VCaP (cell line): ENCODE results near the gene ZSCAN5C.

Experiments
- H3K27ac ChIP-seq: fragments of 450-650 bp; 2 replicates; pipeline ENCODE4 v1.5.1; 2017
- TF ChIP-seq, protein P1 (sequence below): fragments of 450-650 bp; conservative IDR thresholded peaks from 2 replicates; pipeline ENCODE4 v1.5.1; 2017; ENCODE audit warnings: mild to moderate bottlenecking, moderate library complexity

Gene ZSCAN5C

DNA sequence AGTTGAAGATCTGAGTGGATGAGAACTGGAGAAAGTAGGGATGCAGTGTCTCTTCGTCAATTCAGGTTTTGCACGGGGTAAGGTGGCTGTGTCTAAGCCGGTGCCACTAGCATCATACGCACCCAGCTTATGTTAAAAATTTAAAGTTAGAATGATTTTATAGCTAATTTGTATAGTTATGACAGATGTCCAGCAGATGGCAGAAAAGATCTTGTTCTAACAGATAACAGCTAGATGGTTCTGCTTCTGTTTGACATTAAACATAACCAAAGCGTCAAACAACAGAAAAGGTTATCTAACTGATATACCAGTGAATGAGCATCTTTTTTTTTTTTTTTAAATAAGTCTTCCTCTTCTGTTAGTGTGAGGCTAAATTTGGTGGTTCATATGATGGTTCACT, 51.7 kb downstream of the ZSCAN5C start:
- H3K27ac ChIP-seq: no peak overlapping the region
- TF ChIP-seq, protein P1, sequence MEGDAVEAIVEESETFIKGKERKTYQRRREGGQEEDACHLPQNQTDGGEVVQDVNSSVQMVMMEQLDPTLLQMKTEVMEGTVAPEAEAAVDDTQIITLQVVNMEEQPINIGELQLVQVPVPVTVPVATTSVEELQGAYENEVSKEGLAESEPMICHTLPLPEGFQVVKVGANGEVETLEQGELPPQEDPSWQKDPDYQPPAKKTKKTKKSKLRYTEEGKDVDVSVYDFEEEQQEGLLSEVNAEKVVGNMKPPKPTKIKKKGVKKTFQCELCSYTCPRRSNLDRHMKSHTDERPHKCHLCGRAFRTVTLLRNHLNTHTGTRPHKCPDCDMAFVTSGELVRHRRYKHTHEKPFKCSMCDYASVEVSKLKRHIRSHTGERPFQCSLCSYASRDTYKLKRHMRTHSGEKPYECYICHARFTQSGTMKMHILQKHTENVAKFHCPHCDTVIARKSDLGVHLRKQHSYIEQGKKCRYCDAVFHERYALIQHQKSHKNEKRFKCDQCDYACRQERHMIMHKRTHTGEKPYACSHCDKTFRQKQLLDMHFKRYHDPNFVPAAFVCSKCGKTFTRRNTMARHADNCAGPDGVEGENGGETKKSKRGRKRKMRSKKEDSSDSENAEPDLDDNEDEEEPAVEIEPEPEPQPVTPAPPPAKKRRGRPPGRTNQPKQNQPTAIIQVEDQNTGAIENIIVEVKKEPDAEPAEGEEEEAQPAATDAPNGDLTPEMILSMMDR: peak; percentile 74

DNA sequence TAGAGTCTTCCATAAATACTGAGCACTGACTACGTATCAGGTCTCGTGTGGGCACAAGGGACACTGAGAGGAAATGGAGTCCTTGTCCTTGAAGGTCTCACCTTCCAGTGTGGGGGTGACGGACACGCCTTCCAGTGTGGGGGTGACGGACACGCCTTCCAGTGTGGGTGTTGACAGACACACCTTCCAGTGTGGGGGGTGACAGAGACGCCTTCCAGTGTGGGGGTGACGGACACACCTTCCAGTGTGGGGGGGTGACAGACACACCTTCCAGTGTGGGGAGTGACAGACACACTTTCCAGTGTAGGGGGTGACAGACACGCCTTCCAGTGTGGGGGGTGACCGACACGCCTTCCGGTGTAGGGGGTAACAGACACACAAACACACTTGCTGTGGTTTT, 56.2 kb downstream of the ZSCAN5C start:
- TF ChIP-seq, protein P1: no peak
- no peak overlapping the region for H3K27ac ChIP-seq
